SJSA1 (cell line): ENCODE data around the gene CPT1B. TPM values are rescaled to one million over a fixed set of nuclear protein-coding genes. Genes with fewer than 3 reads are reported as not detected.
"Not testable (repeated sequence)": the region's sequence is repeated elsewhere in the genome, so short reads cannot be mapped to it uniquely, and the experiment has no call there.

Experiments
- DNase-seq, 2 experiments: peaks; one replicate each; pipeline ENCODE4 v3.0.0-alpha.2; 2015 to 2020; ENCODE audit warnings: low spot score in 2 of 2, low read depth in 1 of 2
- H3K27ac ChIP-seq: fragments of 250-450 bp; sonication (Bioruptor Pico); 2 replicates; pipeline ENCODE4 v1.5.1; 2020; ENCODE audit warnings: mild to moderate bottlenecking, moderate library complexity
- H3K27me3 ChIP-seq: fragments of 250-450 bp; sonication (Bioruptor Pico); replicated peaks from 2 replicates; pipeline ENCODE4 v1.5.1; 2020; ENCODE audit warnings: mild to moderate bottlenecking, moderate library complexity
- H3K36me3 ChIP-seq: fragments of 250-450 bp; sonication (Bioruptor Pico); 2 replicates; pipeline ENCODE4 v1.5.1; 2020; ENCODE audit warnings: mild to moderate bottlenecking
- H3K4me1 ChIP-seq: fragments of 250-450 bp; sonication (Bioruptor Pico); replicated peaks from 2 replicates; pipeline ENCODE4 v1.6.1; 2021; ENCODE audit warnings: mild to moderate bottlenecking
- H3K4me3 ChIP-seq: fragments of 250-450 bp; sonication (Bioruptor Pico); 2 replicates; pipeline ENCODE4 v1.5.1; 2020; ENCODE audit warnings: mild to moderate bottlenecking
- H3K9me3 ChIP-seq: fragments of 250-450 bp; sonication (Bioruptor Pico); replicated peaks from 2 replicates; pipeline ENCODE4 v1.5.1; 2020; ENCODE audit warnings: mild to moderate bottlenecking
- total RNA-seq: library from RNA; depleted of rRNA; stranded (reverse); fragments of >200 nt; shearing (Covaris generic); gene quantifications from 2 replicates; pipeline ENCODE4 v1.2.3, GENCODE V29; 2014

Gene CPT1B
- total RNA-seq, 1 experiment from 2014 or later: 1.7 TPM

GRCh38 chr22:50613291-50613981, 35.2 kb upstream of the CPT1B start:
- Histone ChIP-seq H3K4me1 (no peaks in the 10 kb centered on the region), H3K9me3 (no peaks in the 10 kb centered on the region), H3K27me3 (peaks cover 44% of the 10 kb centered on the region), H3K27ac (no peak overlapping the region), H3K4me3 (no peak overlapping the region), H3K36me3 (no peaks in the 10 kb centered on the region)
- DNase-seq: no peak

DNA sequence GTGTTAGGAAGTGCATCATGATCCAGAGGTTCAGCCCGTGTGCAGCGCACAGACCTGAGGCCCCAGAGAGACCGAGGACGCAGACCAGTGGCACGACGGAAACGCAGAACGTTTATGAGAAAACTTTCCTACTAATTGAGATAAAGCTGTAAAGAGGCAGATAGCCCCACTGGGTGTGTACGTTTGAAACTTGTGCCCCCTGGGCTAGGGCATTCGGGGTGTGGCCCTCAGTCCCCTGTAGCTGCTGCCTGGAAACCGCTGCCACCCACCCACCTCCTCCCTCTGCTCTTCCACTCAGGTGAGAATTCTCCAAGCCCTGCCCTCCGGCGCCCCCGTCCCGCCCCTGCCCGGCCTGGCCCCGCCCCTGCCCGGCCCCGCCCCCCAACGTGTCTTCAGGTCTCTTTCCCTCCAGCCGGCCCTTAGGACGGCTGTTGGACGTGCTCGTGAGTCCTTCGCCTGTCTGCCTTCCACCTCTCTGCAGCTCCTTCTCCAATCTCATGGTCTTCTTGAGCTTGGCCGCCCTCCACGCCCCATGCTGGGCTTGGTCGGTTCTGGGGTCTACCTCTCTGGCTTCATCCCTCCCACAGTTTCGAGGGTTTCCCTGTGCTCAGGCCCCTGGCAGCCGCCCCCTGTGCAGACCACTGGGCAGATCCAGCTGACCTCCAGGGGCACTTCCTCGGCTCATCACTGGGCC, 34.4 kb upstream of the CPT1B start:
- no peak for DNase-seq
- H3K4me3 ChIP-seq: no peak overlapping the region
- H3K36me3 ChIP-seq: no peaks in the 10 kb centered on the region
- H3K4me1 ChIP-seq: no peaks in the 10 kb centered on the region
- no peak overlapping the region for H3K27ac ChIP-seq
- no peaks in the 10 kb centered on the region for H3K9me3 ChIP-seq
- H3K27me3 ChIP-seq: peaks cover 48% of the 10 kb centered on the region

DNA sequence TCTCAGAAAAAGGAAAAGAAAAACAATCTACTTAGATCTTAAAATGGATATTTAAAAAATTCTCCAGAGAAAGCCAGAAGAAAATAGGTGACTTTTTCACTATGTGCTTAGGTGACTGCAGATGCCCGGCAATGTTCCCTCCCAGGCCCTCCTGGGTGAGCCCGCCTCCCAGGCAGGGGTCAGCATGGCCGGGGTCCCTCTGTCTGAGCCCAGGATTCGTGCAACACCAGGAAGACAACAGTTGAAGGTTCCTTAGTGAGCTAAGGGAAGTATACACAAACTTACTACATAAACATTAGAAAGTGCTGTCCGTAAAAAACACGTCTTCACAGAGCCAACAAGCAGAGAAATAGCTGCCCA, 33.9 kb upstream of the CPT1B start:
- H3K4me3 ChIP-seq: no peak overlapping the region
- H3K4me1 ChIP-seq: no peaks in the 10 kb centered on the region
- H3K27ac ChIP-seq: no peak overlapping the region
- peaks cover 53% of the 10 kb centered on the region for H3K27me3 ChIP-seq
- H3K36me3 ChIP-seq: no peaks in the 10 kb centered on the region
- H3K9me3 ChIP-seq: no peaks in the 10 kb centered on the region
- DNase-seq: no peak

DNA sequence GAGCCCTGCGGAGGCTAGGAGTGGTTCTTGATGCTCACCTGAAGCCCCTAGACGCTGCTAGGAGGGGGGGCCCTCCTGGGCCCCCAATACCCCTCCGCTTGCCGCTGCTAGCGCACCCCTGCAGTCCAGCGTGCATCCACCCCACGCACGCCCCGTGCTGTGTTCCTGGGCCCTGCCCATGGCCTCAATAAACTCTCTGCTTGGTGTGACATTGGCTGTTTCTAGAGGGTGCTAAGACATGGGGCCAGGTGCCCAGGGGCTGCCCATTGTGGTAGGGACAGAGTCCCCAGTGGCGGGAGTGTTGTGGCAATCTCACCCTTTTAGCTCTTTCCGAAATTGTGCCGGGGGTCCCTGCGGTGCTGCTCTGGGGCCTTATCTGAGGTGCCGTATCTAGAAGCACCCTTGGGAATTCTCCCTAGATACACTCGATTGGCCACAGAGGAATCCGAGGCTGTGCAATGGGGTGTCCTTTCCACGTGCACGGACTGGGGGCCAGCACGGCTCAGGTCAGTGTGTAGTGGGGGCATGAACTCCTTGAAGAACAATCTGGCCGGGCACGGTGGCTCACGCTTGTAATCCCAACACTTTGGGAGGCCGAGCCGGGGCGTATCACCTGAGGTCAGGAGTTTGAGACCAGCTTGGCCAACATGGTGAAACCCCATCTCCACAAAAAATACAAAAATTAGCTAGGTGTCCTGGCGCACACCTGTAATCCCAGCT, 33.3 kb upstream of the CPT1B start:
- no peak overlapping the region for H3K27ac ChIP-seq
- H3K4me3 ChIP-seq: no peak overlapping the region
- peaks cover 58% of the 10 kb centered on the region for H3K27me3 ChIP-seq
- no peaks in the 10 kb centered on the region for H3K4me1 ChIP-seq
- no peaks in the 10 kb centered on the region for H3K36me3 ChIP-seq
- DNase-seq: no peak
- H3K9me3 ChIP-seq: no peaks in the 10 kb centered on the region

- no peaks in the 10 kb centered on the region for H3K36me3 ChIP-seq
- H3K27me3 ChIP-seq: peaks cover 63% of the 10 kb centered on the region
- no peaks in the 10 kb centered on the region for H3K9me3 ChIP-seq
- H3K4me1 ChIP-seq: no peaks in the 10 kb centered on the region
- no peak for DNase-seq
- H3K4me3 ChIP-seq: no peak overlapping the region
- H3K27ac ChIP-seq: no peak overlapping the region
Observed at GRCh38 chr22:50610581-50610980, 32.4 kb upstream of the CPT1B start.

DNA sequence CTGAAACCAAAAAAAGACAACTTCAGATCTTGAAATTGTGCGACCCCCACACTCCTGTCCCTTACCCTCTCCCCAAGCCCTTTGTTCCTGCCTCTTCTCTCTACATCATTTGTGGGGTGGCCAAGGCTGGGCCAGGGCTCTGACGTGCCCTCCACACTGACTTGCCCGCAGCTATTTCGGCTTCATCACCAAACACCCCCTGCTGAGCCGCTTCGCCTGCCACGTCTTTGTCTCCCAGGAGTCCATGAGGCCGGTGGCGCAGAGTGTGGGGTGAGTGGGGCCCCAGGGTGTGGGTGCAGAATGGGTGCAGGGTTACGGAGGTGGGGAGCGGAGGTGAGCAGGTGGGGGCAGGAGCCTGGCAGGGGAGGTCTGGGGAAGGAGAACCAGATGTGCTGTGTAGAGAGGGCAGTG, 31.8 kb upstream of the CPT1B start:
- peaks cover 61% of the 10 kb centered on the region for H3K27me3 ChIP-seq
- H3K9me3 ChIP-seq: no peaks in the 10 kb centered on the region
- no peaks in the 10 kb centered on the region for H3K4me1 ChIP-seq
- no peak overlapping the region for H3K4me3 ChIP-seq
- H3K27ac ChIP-seq: no peak overlapping the region
- H3K36me3 ChIP-seq: no peaks in the 10 kb centered on the region
- peak in 1 of 2 experiments; percentile 42 for DNase-seq

- Histone ChIP-seq H3K27me3 (peaks cover 60% of the 10 kb centered on the region), H3K4me1 (no peaks in the 10 kb centered on the region), H3K9me3 (no peaks in the 10 kb centered on the region), H3K4me3 (no peak overlapping the region), H3K36me3 (no peaks in the 10 kb centered on the region), H3K27ac (no peak overlapping the region)
- no peak for DNase-seq
Observed at GRCh38 chr22:50609599-50609998, 31.4 kb upstream of the CPT1B start.

- no peaks in the 10 kb centered on the region for H3K4me1 ChIP-seq
- H3K4me3 ChIP-seq: no peak overlapping the region
- H3K27ac ChIP-seq: no peak overlapping the region
- H3K27me3 ChIP-seq: peaks cover 60% of the 10 kb centered on the region
- no peaks in the 10 kb centered on the region for H3K9me3 ChIP-seq
- no peaks in the 10 kb centered on the region for H3K36me3 ChIP-seq
- DNase-seq: no peak
Observed at GRCh38 chr22:50608996-50609395, 30.8 kb upstream of the CPT1B start.

DNA sequence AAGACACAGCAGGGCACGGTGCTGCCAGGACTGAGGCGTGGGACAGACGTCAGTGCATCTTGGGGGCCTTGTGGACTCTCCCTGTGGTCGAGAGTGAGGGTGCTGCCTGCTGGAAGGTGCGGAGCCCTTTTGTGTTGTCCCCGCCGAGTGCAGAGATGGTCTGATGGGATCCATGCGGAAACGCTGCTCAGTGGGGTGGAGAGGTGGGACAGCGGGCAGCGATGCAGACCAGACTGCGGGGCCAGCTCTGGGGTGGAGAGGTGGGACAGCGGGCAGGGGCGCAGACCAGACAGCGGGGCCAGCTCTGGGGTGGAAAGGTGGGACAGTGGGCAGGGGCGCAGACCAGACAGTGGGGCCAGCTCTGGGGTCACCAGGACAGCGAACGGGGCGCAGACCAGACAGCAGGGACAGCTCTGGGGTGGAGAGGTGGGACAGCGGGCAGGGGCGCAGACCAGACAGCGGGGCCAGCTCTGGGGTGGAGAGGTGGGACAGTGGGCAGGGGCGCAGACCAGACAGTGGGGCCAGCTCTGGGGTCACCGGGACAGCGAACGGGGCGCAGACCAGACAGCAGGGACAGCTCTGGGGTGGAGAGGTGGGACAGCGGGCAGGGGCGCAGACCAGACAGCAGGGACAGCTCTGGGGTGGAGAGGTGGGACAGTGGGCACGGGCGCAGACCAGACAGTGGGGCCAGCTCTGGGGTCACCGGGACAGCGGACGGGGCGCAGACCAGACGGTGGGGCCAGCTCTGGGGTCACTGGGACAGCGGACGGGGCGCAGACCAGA, 30.0 kb upstream of the CPT1B start:
- H3K4me3 ChIP-seq, H3K36me3 ChIP-seq, H3K4me1 ChIP-seq, H3K27ac ChIP-seq, DNase-seq, H3K9me3 ChIP-seq: not testable (repeated sequence)
- H3K27me3 ChIP-seq: peaks cover 60% of the 10 kb centered on the region

DNA sequence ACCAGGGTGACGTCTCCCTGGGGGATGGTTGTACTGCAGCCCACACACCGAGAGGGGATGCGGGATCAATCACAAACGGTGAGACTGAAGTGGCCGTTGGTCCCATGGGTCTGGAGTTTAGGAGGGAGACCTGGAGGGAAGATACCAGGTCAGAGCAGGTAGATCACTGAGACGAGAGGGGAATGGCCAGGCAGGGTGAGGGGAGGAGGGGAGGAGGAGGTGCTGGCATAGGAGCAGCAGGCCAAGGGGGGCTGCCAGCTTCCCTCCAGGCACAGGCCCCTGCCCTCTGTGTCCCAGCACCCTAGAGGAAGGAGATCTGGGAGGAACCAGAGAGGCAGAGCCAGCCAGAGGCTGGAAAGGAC, 29.4 kb upstream of the CPT1B start:
- Histone ChIP-seq H3K4me3 (no peak overlapping the region), H3K27me3 (peaks cover 61% of the 10 kb centered on the region), H3K27ac (no peak overlapping the region), H3K4me1 (no peaks in the 10 kb centered on the region), H3K36me3 (no peaks in the 10 kb centered on the region), H3K9me3 (no peaks in the 10 kb centered on the region)
- DNase-seq: no peak

DNA sequence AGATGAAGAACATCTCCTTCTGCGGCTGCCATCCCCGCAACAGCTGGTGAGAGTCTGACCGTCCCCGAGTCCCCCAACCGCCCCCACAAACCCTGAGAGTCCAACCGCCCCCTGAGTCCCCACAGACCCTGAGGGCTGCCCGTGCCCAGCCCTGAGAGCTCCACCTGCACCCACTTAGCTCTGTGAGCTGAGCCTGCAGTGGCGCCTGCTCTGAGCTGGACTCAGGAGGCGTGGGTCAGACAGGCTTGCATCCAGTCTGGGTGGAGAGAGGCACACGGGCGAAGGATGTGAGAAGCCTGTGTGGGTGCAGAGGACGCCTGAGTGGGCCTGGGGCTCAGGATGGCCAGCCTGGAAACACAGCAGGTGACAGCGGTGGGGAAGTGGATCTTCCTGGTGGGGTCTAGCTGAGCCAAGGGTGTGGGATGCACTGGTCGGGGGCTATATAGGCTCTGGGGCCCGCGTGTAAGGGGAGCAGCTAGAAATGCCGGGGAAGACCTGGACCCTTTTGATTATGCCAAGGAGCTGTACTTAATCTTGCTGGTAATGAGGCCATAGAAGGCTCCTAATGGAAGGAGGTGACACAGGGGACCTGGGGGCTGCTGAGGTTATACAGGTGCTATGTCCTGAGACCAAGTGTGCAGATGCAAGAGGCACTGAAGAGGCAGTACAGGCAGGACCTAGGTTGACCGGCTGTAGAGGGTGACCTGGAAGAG, 28.9 kb upstream of the CPT1B start:
- peaks cover 62% of the 10 kb centered on the region for H3K27me3 ChIP-seq
- no peak overlapping the region for H3K27ac ChIP-seq
- H3K9me3 ChIP-seq: no peaks in the 10 kb centered on the region
- no peaks in the 10 kb centered on the region for H3K4me1 ChIP-seq
- H3K4me3 ChIP-seq: no peak overlapping the region
- no peaks in the 10 kb centered on the region for H3K36me3 ChIP-seq
- peak in 1 of 2 experiments; percentile 33 for DNase-seq

DNA sequence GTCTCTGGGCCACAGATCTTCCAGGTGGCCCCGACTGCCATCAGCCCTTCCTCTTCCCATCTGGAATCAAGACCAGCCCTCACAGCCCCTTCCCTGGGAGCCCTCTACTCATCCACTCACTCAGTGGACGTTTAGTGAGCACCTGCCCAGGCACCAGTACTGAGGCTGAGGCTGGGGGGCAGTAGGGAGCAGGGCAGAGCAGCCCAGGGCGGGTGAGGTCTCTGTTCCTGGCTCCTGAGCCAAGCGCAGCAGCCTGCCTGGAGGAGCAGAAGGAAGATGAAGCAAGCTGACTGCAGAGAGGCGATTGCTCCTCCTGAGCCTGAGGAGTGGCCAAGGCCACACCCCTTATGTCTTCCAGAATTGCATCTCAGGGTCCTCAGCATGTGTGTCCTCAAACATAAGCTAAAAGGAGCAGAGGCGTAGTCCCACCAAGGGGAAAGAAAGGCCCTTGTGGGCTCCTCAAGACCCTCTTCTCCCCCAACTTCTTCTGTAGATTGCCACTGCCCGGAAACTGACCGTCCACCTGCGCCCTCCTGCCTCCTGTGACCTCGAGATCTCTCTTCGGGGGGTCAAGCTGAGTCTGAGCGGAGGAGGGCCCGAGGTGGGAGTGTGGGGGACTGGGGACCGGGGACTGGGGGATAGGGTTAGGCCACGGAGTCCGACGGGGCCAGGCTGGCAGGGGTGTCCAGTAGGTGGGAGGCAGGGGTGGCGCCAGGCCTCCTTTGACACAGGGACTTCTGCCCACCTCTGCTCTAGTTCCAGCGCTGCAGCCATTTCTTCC, 28.1 kb upstream of the CPT1B start:
- Histone ChIP-seq H3K27ac (no peak overlapping the region), H3K4me1 (no peaks in the 10 kb centered on the region), H3K36me3 (no peaks in the 10 kb centered on the region), H3K27me3 (peaks cover 60% of the 10 kb centered on the region), H3K9me3 (no peaks in the 10 kb centered on the region), H3K4me3 (no peak overlapping the region)
- peak in 1 of 2 experiments; percentile 34 for DNase-seq
